Measurements from ENCODE around the gene ULBP1. TPM values are rescaled to one million over a fixed set of nuclear protein-coding genes. Genes with fewer than 3 reads are reported as not detected.
A peak's percentile ranks its signal among the peaks of the same experiment; 100 is the strongest.
"Not testable (repeated sequence)": the region's sequence is repeated elsewhere in the genome, so short reads cannot be mapped to it uniquely, and the experiment has no call there.

Gene ULBP1
- polyA plus RNA-seq, 2 donors = 0.04 to 0.31 TPM

GRCh38 chr6:150004783-150005717, 41.3 kb downstream of the ULBP1 start:
- Histone ChIP-seq H3K36me3 (ENCODE audit: control insufficient read depth in 2 of 2, insufficient read depth in 2 of 2, low read length in 1 of 2) (no peaks in the 10 kb centered on the region), H3K27ac (ENCODE audit: low read depth in 2 of 2, low read length in 1 of 2) (no peak overlapping the region), H3K4me3 (ENCODE audit: low read depth in 1 of 2, low read length in 2 of 2) (peak overlapping the region; percentile 57 to 62), H3K27me3 (ENCODE audit: control insufficient read depth in 1 of 2, insufficient read depth in 2 of 2, low read length in 2 of 2) (no peaks in the 10 kb centered on the region), H3K9me3 (ENCODE audit: control insufficient read depth in 2 of 2, insufficient read depth in 1 of 2, low read depth in 1 of 2, low read length in 1 of 2) (no peaks in the 10 kb centered on the region), H3K4me1 (ENCODE audit: control insufficient read depth in 2 of 2, insufficient read depth in 2 of 2, low read length in 1 of 2) (peaks cover 0 to 6% of the 10 kb centered on the region in 2 donors)
- WGBS, 2 donors = 0 to 1% methylated on average over 79 of the region's 79 CpGs

- Histone ChIP-seq H3K4me1 (ENCODE audit: control insufficient read depth in 2 of 2, insufficient read depth in 2 of 2, low read length in 1 of 2) (peaks cover 0 to 6% of the 10 kb centered on the region in 2 donors), H3K4me3 (ENCODE audit: low read depth in 1 of 2, low read length in 2 of 2) (peak overlapping the region; percentile 57 to 62), H3K27me3 (ENCODE audit: control insufficient read depth in 1 of 2, insufficient read depth in 2 of 2, low read length in 2 of 2) (no peaks in the 10 kb centered on the region), H3K27ac (ENCODE audit: low read depth in 2 of 2, low read length in 1 of 2) (no peak overlapping the region), H3K36me3 (ENCODE audit: control insufficient read depth in 2 of 2, insufficient read depth in 2 of 2, low read length in 1 of 2) (no peaks in the 10 kb centered on the region), H3K9me3 (ENCODE audit: control insufficient read depth in 2 of 2, insufficient read depth in 1 of 2, low read depth in 1 of 2, low read length in 1 of 2) (no peaks in the 10 kb centered on the region)
- 79 to 80% methylated on average over 14 of the region's 14 CpGs for WGBS, 2 donors
Measured at GRCh38 chr6:150005761-150006651, 42.3 kb downstream of the ULBP1 start.

- Histone ChIP-seq H3K27me3 (ENCODE audit: control insufficient read depth in 1 of 2, insufficient read depth in 2 of 2, low read length in 2 of 2) (no peaks in the 10 kb centered on the region), H3K36me3 (ENCODE audit: control insufficient read depth in 2 of 2, insufficient read depth in 2 of 2, low read length in 1 of 2) (no peaks in the 10 kb centered on the region), H3K4me3 (ENCODE audit: low read depth in 1 of 2, low read length in 2 of 2) (no peak overlapping the region), H3K9me3 (ENCODE audit: control insufficient read depth in 2 of 2, insufficient read depth in 1 of 2, low read depth in 1 of 2, low read length in 1 of 2) (no peaks in the 10 kb centered on the region), H3K4me1 (ENCODE audit: control insufficient read depth in 2 of 2, insufficient read depth in 2 of 2, low read length in 1 of 2) (peaks cover 0 to 6% of the 10 kb centered on the region in 2 donors), H3K27ac (ENCODE audit: low read depth in 2 of 2, low read length in 1 of 2) (no peak overlapping the region)
- 63 to 71% methylated on average over 7 of the region's 7 CpGs for WGBS, 2 donors
Measured at GRCh38 chr6:150006961-150007464, 43.3 kb downstream of the ULBP1 start.

- Histone ChIP-seq H3K27me3 (ENCODE audit: control insufficient read depth in 1 of 2, insufficient read depth in 2 of 2, low read length in 2 of 2) (peaks cover 0 to 5% of the 10 kb centered on the region in 2 donors), H3K4me1 (ENCODE audit: control insufficient read depth in 2 of 2, insufficient read depth in 2 of 2, low read length in 1 of 2) (peaks cover 0 to 6% of the 10 kb centered on the region in 2 donors), H3K4me3 (ENCODE audit: low read depth in 1 of 2, low read length in 2 of 2) (no peak overlapping the region), H3K36me3 (ENCODE audit: control insufficient read depth in 2 of 2, insufficient read depth in 2 of 2, low read length in 1 of 2) (no peaks in the 10 kb centered on the region), H3K27ac (ENCODE audit: low read depth in 2 of 2, low read length in 1 of 2) (no peak overlapping the region), H3K9me3 (ENCODE audit: control insufficient read depth in 2 of 2, insufficient read depth in 1 of 2, low read depth in 1 of 2, low read length in 1 of 2) (no peaks in the 10 kb centered on the region)
- 25 to 32% methylated on average over 9 of the region's 9 CpGs for whole genome bisulfite sequencing, 2 donors
Measured at GRCh38 chr6:150008588-150008987, 44.8 kb downstream of the ULBP1 start.

- H3K27ac ChIP-seq (ENCODE audit: low read depth in 2 of 2, low read length in 1 of 2); H3K4me1 ChIP-seq (ENCODE audit: control insufficient read depth in 2 of 2, insufficient read depth in 2 of 2, low read length in 1 of 2); H3K4me3 ChIP-seq (ENCODE audit: low read depth in 1 of 2, low read length in 2 of 2); H3K9me3 ChIP-seq (ENCODE audit: control insufficient read depth in 2 of 2, insufficient read depth in 1 of 2, low read depth in 1 of 2, low read length in 1 of 2); H3K36me3 ChIP-seq (ENCODE audit: control insufficient read depth in 2 of 2, insufficient read depth in 2 of 2, low read length in 1 of 2): not testable (repeated sequence)
- 41 to 45% methylated on average over 8 of the region's 8 CpGs for WGBS, 2 donors
- H3K27me3 ChIP-seq (ENCODE audit: control insufficient read depth in 1 of 2, insufficient read depth in 2 of 2, low read length in 2 of 2) = peaks cover 0 to 13% of the 10 kb centered on the region in 2 donors
Measured at GRCh38 chr6:150012846-150013784, 49.4 kb downstream of the ULBP1 start.

- H3K4me3 ChIP-seq (ENCODE audit: low read depth in 1 of 2, low read length in 2 of 2); H3K9me3 ChIP-seq (ENCODE audit: control insufficient read depth in 2 of 2, insufficient read depth in 1 of 2, low read depth in 1 of 2, low read length in 1 of 2); H3K36me3 ChIP-seq (ENCODE audit: control insufficient read depth in 2 of 2, insufficient read depth in 2 of 2, low read length in 1 of 2); H3K27ac ChIP-seq (ENCODE audit: low read depth in 2 of 2, low read length in 1 of 2); H3K4me1 ChIP-seq (ENCODE audit: control insufficient read depth in 2 of 2, insufficient read depth in 2 of 2, low read length in 1 of 2): not testable (repeated sequence)
- peaks cover 0 to 13% of the 10 kb centered on the region in 2 donors for H3K27me3 ChIP-seq (ENCODE audit: control insufficient read depth in 1 of 2, insufficient read depth in 2 of 2, low read length in 2 of 2)
- WGBS, 2 donors = 12 to 14% methylated on average over 7 to 11 of the region's 24 CpGs
Measured at GRCh38 chr6:150013785-150014622, 50.3 kb downstream of the ULBP1 start.

GRCh38 chr6:150014623-150015280, 51.0 kb downstream of the ULBP1 start:
- H3K27ac ChIP-seq (ENCODE audit: low read depth in 2 of 2, low read length in 1 of 2); H3K4me3 ChIP-seq (ENCODE audit: low read depth in 1 of 2, low read length in 2 of 2); H3K36me3 ChIP-seq (ENCODE audit: control insufficient read depth in 2 of 2, insufficient read depth in 2 of 2, low read length in 1 of 2); H3K9me3 ChIP-seq (ENCODE audit: control insufficient read depth in 2 of 2, insufficient read depth in 1 of 2, low read depth in 1 of 2, low read length in 1 of 2); H3K4me1 ChIP-seq (ENCODE audit: control insufficient read depth in 2 of 2, insufficient read depth in 2 of 2, low read length in 1 of 2): not testable (repeated sequence)
- peaks cover 0 to 13% of the 10 kb centered on the region in 2 donors for H3K27me3 ChIP-seq (ENCODE audit: control insufficient read depth in 1 of 2, insufficient read depth in 2 of 2, low read length in 2 of 2)
- 5 to 7% methylated on average over 9 to 48 of the region's 50 CpGs for WGBS, 2 donors

Measured in esophagus (tissue), 2 donors.